Endodermal cell (in vitro differentiated cells): ENCODE measurements around the gene TXNDC2. TPM values are rescaled to one million over a fixed set of nuclear protein-coding genes. Genes with fewer than 3 reads are reported as not detected.

ENCODE experiments used
- DNase-seq: peaks from one replicate; pipeline ENCODE4 v3.0.0-alpha.2; 2017
- H3K27ac ChIP-seq: 2 replicates; pipeline ENCODE4 v1.5.1; 2013; ENCODE audit warnings: mild to moderate bottlenecking, low read depth, low read length, moderate library complexity
- H3K27me3 ChIP-seq: 2 replicates; pipeline ENCODE4 v1.6.1; 2013; ENCODE audit warnings: mild to moderate bottlenecking, low read length, moderate library complexity; ENCODE audit not compliant: insufficient read depth, control insufficient read depth, poor library complexity, severe bottlenecking
- H3K36me3 ChIP-seq: 2 replicates; pipeline ENCODE4 v1.7.0; 2013; ENCODE audit warnings: mild to moderate bottlenecking, low read length, moderate library complexity; ENCODE audit not compliant: control insufficient read depth, insufficient read depth
- H3K4me1 ChIP-seq: one replicate; pipeline ENCODE4 v1.7.0; 2013; ENCODE audit warnings: low read length; ENCODE audit not compliant: control insufficient read depth, insufficient read depth
- H3K4me3 ChIP-seq: 2 replicates; pipeline ENCODE4 v1.5.1; 2013; ENCODE audit warnings: mild to moderate bottlenecking, low read length, moderate library complexity
- H3K9ac ChIP-seq: 2 replicates; pipeline ENCODE4 v1.6.1; 2013; ENCODE audit warnings: mild to moderate bottlenecking, low read length, moderate library complexity; ENCODE audit not compliant: poor library complexity, severe bottlenecking; ENCODE audit errors: extremely low read depth
- H3K9me3 ChIP-seq: 2 replicates; pipeline ENCODE4 v1.6.1; 2013; ENCODE audit warnings: mild to moderate bottlenecking, low read length, moderate library complexity; ENCODE audit not compliant: control insufficient read depth
- H3K27ac Mint-ChIP-seq: 2 replicates; pipeline ENCODE4 v1.8.0; 2020; ENCODE audit warnings: mixed read lengths
- H3K27me3 Mint-ChIP-seq: 2 replicates; pipeline ENCODE4 v1.8.0; 2021; ENCODE audit warnings: mild to moderate bottlenecking, mixed read lengths; ENCODE audit not compliant: insufficient read depth
- H3K36me3 Mint-ChIP-seq: 2 replicates; pipeline ENCODE4 v1.8.0; 2020; ENCODE audit warnings: low read depth, mixed read lengths
- H3K4me1 Mint-ChIP-seq: 2 replicates; pipeline ENCODE4 v1.8.0; 2020; ENCODE audit warnings: mixed read lengths
- H3K4me3 Mint-ChIP-seq: 2 replicates; pipeline ENCODE4 v1.8.0; 2020; ENCODE audit warnings: mild to moderate bottlenecking, moderate library complexity, mixed read lengths
- H3K9me3 Mint-ChIP-seq: 2 replicates; pipeline ENCODE4 v1.8.0; 2020; ENCODE audit warnings: mild to moderate bottlenecking, mixed read lengths
- CTCF ChIP-seq: fragments of 200-600 bp; sonication (generic); conservative IDR thresholded peaks from 2 replicates; pipeline ENCODE4 v1.5.0; 2021; ENCODE audit warnings: antibody characterized with exemption, mild to moderate bottlenecking
- WGBS, 2 experiments: methylation state at CpG; one replicate each; pipeline versions ENCODE4 v1.1.5 to v1.1.7; 2013; ENCODE audit warnings: missing lambda C conversion rate in 2 of 2, mixed read lengths in 1 of 2; ENCODE audit not compliant: insufficient coverage in 1 of 2, insufficient read length in 1 of 2; 5-methylcytosine and 5-hydroxymethylcytosine counted together
- total RNA-seq, 2 donors: library from RNA; stranded (reverse); fragmentation: NEBNext Ultra II Directional in 1 of 2; extraction: Animal tissue kit (Norgen Biotek cat#: 25700) in 1 of 2; gene quantifications; 2 replicates in 1 of 2; 3 replicates in 1 of 2; pipeline ENCODE4 v1.2.1, GENCODE V29; 2021

Gene TXNDC2
- total RNA-seq, 2 donors from 2014 or later: not detected

GRCh38 chr18:9931678-9932077, 45.9 kb downstream of the TXNDC2 start:
- H3K9me3 Mint-ChIP-seq: no peaks in the 10 kb centered on the region
- Histone ChIP-seq H3K4me3 (no peak overlapping the region), H3K36me3 (peaks cover 41% of the 10 kb centered on the region), H3K27ac (no peak overlapping the region), H3K4me1 (peaks cover 5% of the 10 kb centered on the region), H3K9me3 (no peaks in the 10 kb centered on the region), H3K9ac (no peak overlapping the region), H3K27me3 (no peaks in the 10 kb centered on the region)
- DNase-seq: no peak
- no peak for TF ChIP-seq CTCF
- peaks cover 38% of the 10 kb centered on the region for H3K36me3 Mint-ChIP-seq
- peaks cover 27% of the 10 kb centered on the region for H3K4me1 Mint-ChIP-seq
- no peaks in the 10 kb centered on the region for H3K27me3 Mint-ChIP-seq
- WGBS, 2 experiments: 94 to 100% methylated on average over 4 to 5 of the region's 5 CpGs
- no peak overlapping the region for H3K27ac Mint-ChIP-seq
- H3K4me3 Mint-ChIP-seq: no peak overlapping the region

DNA sequence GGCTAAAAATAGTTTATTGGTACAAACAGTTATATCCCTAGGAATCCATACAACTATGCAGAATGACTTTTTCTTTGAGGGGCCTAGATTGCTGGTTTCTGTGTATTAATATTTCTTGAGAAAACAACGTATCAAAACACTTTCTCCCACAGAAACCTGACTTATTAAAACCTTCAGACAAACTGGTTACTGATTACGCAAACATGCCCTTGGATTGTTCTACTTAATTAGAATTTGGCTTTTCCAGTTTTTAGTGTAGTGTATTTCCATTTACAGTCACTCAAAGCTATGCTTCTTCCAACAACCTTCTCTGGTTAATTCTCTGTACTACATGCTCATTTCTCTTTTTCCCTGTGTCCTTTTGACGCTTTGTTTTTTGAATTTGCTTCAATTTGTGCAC, 48.1 kb downstream of the TXNDC2 start:
- no peak overlapping the region for H3K27ac ChIP-seq
- no peak overlapping the region for H3K4me3 Mint-ChIP-seq
- peaks cover 54% of the 10 kb centered on the region for H3K36me3 Mint-ChIP-seq
- DNase-seq: no peak
- H3K4me3 ChIP-seq: no peak overlapping the region
- no peaks in the 10 kb centered on the region for H3K9me3 Mint-ChIP-seq
- H3K27ac Mint-ChIP-seq: peak overlapping the region; percentile 2
- no peak for TF ChIP-seq CTCF
- 97 to 100% methylated on average over 2 to 3 of the region's 3 CpGs for WGBS, 2 experiments
- no peaks in the 10 kb centered on the region for H3K9me3 ChIP-seq
- H3K4me1 ChIP-seq: no peaks in the 10 kb centered on the region
- H3K9ac ChIP-seq: no peak overlapping the region
- no peaks in the 10 kb centered on the region for H3K27me3 ChIP-seq
- no peaks in the 10 kb centered on the region for H3K27me3 Mint-ChIP-seq
- peaks cover 62% of the 10 kb centered on the region for H3K36me3 ChIP-seq
- H3K4me1 Mint-ChIP-seq: peaks cover 10% of the 10 kb centered on the region

DNA sequence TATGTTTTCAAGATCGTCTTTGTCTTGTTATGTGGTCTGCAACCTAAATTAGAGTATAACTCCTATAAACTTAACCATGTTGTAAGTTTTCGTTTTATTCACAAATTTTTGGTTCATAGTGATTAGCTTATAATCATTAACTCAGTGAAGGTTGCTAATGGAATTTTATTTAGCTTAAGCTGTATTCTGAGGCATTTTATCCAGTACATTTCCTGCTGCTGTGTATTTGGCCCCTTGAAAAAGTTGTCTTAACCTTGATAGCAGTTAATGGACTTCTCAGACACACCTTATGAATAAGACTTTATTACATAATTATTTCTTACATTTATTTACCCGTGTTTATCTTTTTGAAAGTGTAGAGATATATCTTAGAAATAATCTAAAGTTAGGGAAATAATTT, 48.5 kb downstream of the TXNDC2 start:
- no peak for DNase-seq
- TF ChIP-seq CTCF: no peak
- Histone ChIP-seq H3K36me3 (peaks cover 65% of the 10 kb centered on the region), H3K27me3 (no peaks in the 10 kb centered on the region), H3K27ac (no peak overlapping the region), H3K4me1 (no peaks in the 10 kb centered on the region), H3K9me3 (no peaks in the 10 kb centered on the region), H3K4me3 (no peak overlapping the region), H3K9ac (no peak overlapping the region)
- Mint-ChIP-seq H3K4me1 (peaks cover 6% of the 10 kb centered on the region), H3K27me3 (no peaks in the 10 kb centered on the region), H3K9me3 (no peaks in the 10 kb centered on the region), H3K4me3 (no peak overlapping the region), H3K27ac (no peak overlapping the region), H3K36me3 (peaks cover 54% of the 10 kb centered on the region)
- 100% methylated on average over 1 of the region's 3 CpGs; no CpG with 5 or more reads in 1 of the 2 experiments for WGBS, 2 experiments

Other genes starting within 250 kb of the TXNDC2 start
- gene RAB31, start 177.7 kb upstream of the TXNDC2 start, total RNA-seq: 10 to 100 TPM; 11.7 to 20.3 TPM
- 100 to 1,000 TPM; 122 to 168 TPM for gene VAPA, start 28.0 kb downstream of the TXNDC2 start, total RNA-seq